OCI-LY3 (cell line): ENCODE data around the gene ADCY7.

Experiments
- CTCF ChIP-seq: fragments of 200-600, 300-600 bp; sonication (generic); IDR thresholded peaks from 2 replicates; pipeline ENCODE4 v1.5.1; 2014; ENCODE audit warnings: antibody characterized with exemption, low read length, low read depth
- EZH2phosphoT487 ChIP-seq: fragments of 200-600 bp; shearing (Covaris generic); IDR thresholded peaks from 2 replicates; pipeline ENCODE4 v1.6.1; 2018; ENCODE audit warnings: antibody characterized with exemption, mixed run types, low read depth

GRCh38 chr16:50320310-50320709 is 54.0 kb downstream of the ADCY7 start:
- no peak for TF ChIP-seq CTCF
- no peak for TF ChIP-seq EZH2phosphoT487
